Measurements from ENCODE around the gene COL12A1. TPM values are rescaled to one million over a fixed set of nuclear protein-coding genes. Genes with fewer than 3 reads are reported as not detected.

The COL12A1 gene
- total and polyA plus RNA-seq, 2 donors (not counting 3 experiments of a cell fraction or from before 2014, with no cell fraction given), result 48.5 to 89.1 TPM

DNA sequence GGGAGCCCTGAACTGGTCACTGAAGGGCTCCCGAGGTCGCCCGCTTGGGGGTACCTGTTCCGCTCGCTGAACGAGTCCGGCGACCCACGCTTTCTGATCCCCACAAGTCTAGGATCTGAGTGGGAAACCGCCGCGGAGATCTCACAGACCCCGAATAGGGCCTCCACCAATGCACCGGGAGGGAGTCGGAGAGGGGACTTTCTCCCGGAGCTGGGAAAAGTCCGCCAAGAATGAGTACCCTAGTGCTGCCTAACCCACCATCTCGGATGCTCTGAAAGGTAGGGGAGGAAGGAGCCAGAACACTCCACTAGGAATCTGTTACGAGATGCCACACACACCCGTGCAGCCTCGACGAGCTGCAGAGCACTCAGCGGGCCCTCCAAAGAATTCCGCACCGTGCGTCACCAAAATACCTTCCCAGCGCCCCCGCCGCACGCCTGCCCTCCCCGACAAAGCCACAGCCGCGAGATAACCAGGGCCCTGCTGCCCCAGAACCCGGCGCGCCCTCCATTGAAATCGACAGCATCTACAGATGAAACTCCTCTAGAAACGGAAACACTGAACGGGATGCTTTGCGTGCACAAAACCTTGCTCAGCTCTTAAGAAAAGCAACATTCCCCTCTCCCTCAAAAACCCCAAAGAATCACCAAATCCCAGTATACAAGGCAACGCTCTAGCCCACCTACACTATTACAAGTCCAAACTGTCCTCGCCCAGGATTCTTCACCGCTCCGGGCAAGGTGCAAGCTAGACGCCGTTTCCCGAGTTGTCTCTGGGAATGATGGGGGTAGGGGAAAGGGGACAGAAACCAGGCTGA, 686 bp downstream of the COL12A1 start:
- no peaks in the 10 kb centered on the region for H3K9me1 ChIP-seq (replicated peaks; ENCODE audit: control insufficient read depth, extremely low read depth, insufficient read depth, low read length)
- peak overlapping the region; percentile 71 for H3K9ac ChIP-seq (replicated peaks; ENCODE audit: extremely low read depth, insufficient read depth, low read length)
- TF ChIP-seq EZH2 (IDR thresholded peaks at IDR 0.05; ENCODE audit: borderline replicate concordance, low read depth, low read length, severe bottlenecking), result no peak
- TF ChIP-seq MYC (IDR thresholded peaks at IDR 0.05; ENCODE audit: low read depth, low read length), result no peak
- TF ChIP-seq POLR2A (IDR thresholded peaks at IDR 0.05; ENCODE audit: low read depth, low read length), result no peak
- TF ChIP-seq FOS (IDR thresholded peaks at IDR 0.05; ENCODE audit: borderline replicate concordance, insufficient read depth, low read length), result no peak
- no peak for TF ChIP-seq GATA2 (IDR thresholded peaks at IDR 0.05; ENCODE audit: insufficient read depth, insufficient read length, low read depth, low read length)
- no peak for TF ChIP-seq POLR2AphosphoS5 (IDR thresholded peaks at IDR 0.05; ENCODE audit: insufficient read depth, low read depth, low read length)
- TF ChIP-seq, protein P1, sequence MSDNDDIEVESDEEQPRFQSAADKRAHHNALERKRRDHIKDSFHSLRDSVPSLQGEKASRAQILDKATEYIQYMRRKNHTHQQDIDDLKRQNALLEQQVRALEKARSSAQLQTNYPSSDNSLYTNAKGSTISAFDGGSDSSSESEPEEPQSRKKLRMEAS (IDR thresholded peaks at IDR 0.05; ENCODE audit: insufficient read depth, insufficient read length), result no peak
- no peak for TF ChIP-seq JUN (IDR thresholded peaks at IDR 0.05; ENCODE audit: borderline replicate concordance, insufficient read depth, insufficient read length, low read depth)
- TF ChIP-seq, protein P2, sequence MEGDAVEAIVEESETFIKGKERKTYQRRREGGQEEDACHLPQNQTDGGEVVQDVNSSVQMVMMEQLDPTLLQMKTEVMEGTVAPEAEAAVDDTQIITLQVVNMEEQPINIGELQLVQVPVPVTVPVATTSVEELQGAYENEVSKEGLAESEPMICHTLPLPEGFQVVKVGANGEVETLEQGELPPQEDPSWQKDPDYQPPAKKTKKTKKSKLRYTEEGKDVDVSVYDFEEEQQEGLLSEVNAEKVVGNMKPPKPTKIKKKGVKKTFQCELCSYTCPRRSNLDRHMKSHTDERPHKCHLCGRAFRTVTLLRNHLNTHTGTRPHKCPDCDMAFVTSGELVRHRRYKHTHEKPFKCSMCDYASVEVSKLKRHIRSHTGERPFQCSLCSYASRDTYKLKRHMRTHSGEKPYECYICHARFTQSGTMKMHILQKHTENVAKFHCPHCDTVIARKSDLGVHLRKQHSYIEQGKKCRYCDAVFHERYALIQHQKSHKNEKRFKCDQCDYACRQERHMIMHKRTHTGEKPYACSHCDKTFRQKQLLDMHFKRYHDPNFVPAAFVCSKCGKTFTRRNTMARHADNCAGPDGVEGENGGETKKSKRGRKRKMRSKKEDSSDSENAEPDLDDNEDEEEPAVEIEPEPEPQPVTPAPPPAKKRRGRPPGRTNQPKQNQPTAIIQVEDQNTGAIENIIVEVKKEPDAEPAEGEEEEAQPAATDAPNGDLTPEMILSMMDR (IDR thresholded peaks at IDR 0.05; ENCODE audit: extremely low read depth in 1 of 2, insufficient read depth in 1 of 2, low read depth in 1 of 2, low read length in 2 of 2), result no peak
- no peaks in the 10 kb centered on the region for H3K36me3 ChIP-seq (ENCODE audit: control insufficient read depth in 2 of 2, extremely low read depth in 1 of 2, insufficient read depth in 2 of 2, low read length in 2 of 2)
- intact Hi-C loops (cut with micrococcal nuclease), result loop anchor here (1.0 to 10.0 kb wide), 13 partner anchors 106 to 1528 kb away; no protein-coding TSS in a partner anchor
- FAIRE-seq, result peak; percentile 26
- peak overlapping the region; percentile 34 to 76 (median 59) for H3K4me3 ChIP-seq (replicated peaks in 1 of 3; ENCODE audit: insufficient read depth in 1 of 3, low read depth in 1 of 3, low read length in 3 of 3)
- CTCF ChIA-PET, result interaction anchor here (0.6 to 12.5 kb wide), 33 partner anchors 38 to 1553 kb away, joined by 3 to 393 read pairs (median 4); no protein-coding TSS in a partner anchor
- POLR2A ChIA-PET, result interaction anchor here (0.6 kb wide), 1 partner anchor 1531 kb away, joined by 6 read pairs; no protein-coding TSS in a partner anchor
- H3K79me2 ChIP-seq (ENCODE audit: control insufficient read depth, insufficient read depth, low read length), result no peaks in the 10 kb centered on the region
- H3K27me3 ChIP-seq (ENCODE audit: control insufficient read depth in 2 of 2, insufficient read depth in 2 of 2, low read length in 2 of 2), result peaks cover 9 to 13% of the 10 kb centered on the region in 2 experiments
- DNase-seq (ENCODE audit: low read depth, low spot score), result peak; percentile 46
- dilution Hi-C loops (cut with MboI; ENCODE audit: extremely low pct_ligation_motif_present, low sequenced_read_pairs), result no loop called here
- H4K20me1 ChIP-seq (replicated peaks; ENCODE audit: control insufficient read depth, extremely low read depth, insufficient read depth, low read length), result no peaks in the 10 kb centered on the region
- H3K27ac ChIP-seq (ENCODE audit: insufficient read depth, low read depth, low read length), result peak overlapping the region; percentile 12
- H3K4me2 ChIP-seq (ENCODE audit: insufficient read depth, low read length), result peak overlapping the region; percentile 95
- peak overlapping the region; percentile 17 for H2AFZ ChIP-seq (ENCODE audit: low read depth, low read length)
- peaks cover 31% of the 10 kb centered on the region for H3K4me1 ChIP-seq (ENCODE audit: control insufficient read depth, extremely low read depth, insufficient read depth, low read length)
- H3K9me3 ChIP-seq (replicated peaks; ENCODE audit: control insufficient read depth, insufficient read depth, low read length), result no peaks in the 10 kb centered on the region
- TSS peak; percentile 5 for BruUV-seq (replicated peaks)

Measured in endothelial cell of umbilical vein (primary cell).